Umbilical cord (tissue), 2 donors: ENCODE results near the gene ARMC6. TPM values are rescaled to one million over a fixed set of nuclear protein-coding genes. Genes with fewer than 3 reads are reported as not detected.

Source experiments
- DNase-seq: peaks from one replicate; pipeline ENCODE4 v3.0.0-alpha.2; 2015; ENCODE audit warnings: low spot score
- total RNA-seq: library from RNA; depleted of rRNA; stranded (reverse); fragments of >200 nt; gene quantifications from one replicate; pipeline ENCODE4 v1.2.3, GENCODE V29; 2014; ENCODE audit warnings: low replicate concordance; ENCODE audit not compliant: insufficient read depth

ARMC6 gene
- 19.3 TPM for total RNA-seq

DNA sequence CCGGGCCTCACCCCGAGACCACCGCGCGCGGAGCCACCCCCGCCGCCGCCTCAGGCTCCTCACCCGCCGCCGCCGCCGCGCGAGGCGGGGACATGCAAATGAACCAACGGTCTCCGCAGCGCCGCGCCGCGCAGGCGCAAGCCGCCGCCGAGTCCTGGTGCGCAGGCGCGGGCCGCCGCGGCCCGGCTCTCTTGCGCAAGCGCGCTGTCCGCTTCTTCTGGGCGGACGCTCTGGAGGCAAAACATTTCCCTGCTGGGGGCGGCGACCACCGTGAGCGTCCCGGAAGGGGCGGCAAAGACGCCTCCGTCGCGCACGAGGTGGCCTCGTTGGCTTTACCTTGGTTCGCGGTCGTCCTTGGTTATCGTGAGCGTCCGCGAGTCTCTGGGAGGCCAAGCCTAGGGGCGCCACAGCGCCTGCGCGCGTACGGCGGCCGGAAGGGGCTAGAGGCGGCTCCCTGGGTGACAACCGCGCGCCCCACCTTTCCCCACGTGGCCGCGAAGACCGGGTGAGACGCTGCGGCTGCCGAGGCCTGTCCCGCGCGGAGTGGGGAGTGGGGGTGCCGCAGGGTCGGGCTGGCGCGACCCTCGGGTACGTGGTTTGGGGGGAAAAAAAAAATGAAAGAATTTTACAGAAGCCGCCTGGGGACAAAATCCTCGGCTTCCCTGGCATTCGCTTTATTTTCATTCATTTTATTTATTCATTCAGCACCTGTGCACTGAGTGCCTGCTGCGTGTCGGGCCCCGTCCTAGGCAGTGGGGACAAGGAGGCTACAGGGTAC is at the start of gene ARMC6, which contains the start of gene SUGP2:
Gene ARMC6, plus strand, starts transcription at position 178 of the 778 bp plus-strand sequence. CDS start 607 bp downstream, outside the sequence.
Gene SUGP2, minus strand, starts transcription at position 92 of the 778 bp plus-strand sequence. CDS start 2,446 bp downstream, outside the sequence.
- DNase-seq: peak; percentile 91

DNA sequence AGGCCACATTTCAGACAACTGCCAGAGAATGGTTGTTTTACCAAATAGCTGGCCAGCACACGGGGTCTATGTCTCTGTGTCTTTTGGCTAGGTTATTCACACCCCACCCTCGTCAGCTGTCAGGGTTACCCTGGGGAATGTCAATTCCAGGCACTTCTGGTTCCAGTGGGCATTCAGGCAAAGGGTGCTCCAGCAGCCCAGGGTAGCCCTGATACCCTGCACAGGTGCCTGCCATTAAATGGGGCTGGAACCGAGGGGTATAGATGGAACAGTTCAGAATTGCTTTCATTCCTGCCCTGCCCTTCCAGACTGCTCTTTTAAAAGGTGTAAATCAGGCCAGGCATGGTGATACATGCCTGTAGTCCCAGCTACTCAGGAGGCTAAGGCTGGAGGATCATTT is 49.2 kb upstream of the ARMC6 start:
- no peak for DNase-seq

- DNase-seq: peak; percentile 43
Observed at GRCh38 chr19:18985257-18985656, 48.1 kb upstream of the ARMC6 start.

DNA sequence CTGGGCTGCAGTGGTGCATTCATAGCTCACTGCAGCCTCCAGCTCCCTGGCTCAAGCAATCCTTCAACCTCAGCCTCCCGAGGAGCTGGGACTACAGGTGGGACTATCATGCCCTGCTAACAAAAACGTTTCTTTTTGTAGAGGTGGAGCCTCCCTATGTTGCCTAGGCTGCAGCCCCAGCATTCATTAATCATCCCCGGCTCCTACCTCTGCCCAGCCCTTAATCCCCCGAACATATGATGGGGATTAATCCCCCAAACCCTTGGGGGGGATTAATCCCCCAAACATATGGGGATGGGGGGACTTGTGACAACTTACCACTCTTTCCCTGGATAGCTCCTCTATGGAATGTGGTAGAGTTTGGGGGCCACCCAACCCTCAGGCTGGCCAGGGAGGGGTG is 45.9 kb upstream of the ARMC6 start:
- no peak for DNase-seq

DNA sequence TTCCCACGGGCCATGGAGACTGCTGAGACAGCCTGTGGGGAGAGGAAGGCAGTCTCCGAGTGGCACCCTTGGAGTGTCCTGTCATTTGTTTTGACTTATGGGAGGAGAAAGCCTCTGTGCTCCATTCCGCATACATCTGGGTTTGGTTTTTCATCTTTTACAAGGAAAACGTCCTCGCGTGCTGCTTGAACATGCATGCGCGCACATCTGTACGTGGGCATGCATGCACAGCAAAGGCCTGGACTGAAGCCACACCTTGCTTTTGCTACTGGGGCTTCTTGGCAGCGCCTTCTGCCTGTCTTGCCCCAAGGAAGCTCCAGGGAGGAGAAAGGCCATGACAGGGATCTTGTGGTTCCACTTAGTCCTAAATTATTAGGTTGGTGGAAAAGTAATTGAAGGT is 44.1 kb upstream of the ARMC6 start:
- DNase-seq: no peak

DNA sequence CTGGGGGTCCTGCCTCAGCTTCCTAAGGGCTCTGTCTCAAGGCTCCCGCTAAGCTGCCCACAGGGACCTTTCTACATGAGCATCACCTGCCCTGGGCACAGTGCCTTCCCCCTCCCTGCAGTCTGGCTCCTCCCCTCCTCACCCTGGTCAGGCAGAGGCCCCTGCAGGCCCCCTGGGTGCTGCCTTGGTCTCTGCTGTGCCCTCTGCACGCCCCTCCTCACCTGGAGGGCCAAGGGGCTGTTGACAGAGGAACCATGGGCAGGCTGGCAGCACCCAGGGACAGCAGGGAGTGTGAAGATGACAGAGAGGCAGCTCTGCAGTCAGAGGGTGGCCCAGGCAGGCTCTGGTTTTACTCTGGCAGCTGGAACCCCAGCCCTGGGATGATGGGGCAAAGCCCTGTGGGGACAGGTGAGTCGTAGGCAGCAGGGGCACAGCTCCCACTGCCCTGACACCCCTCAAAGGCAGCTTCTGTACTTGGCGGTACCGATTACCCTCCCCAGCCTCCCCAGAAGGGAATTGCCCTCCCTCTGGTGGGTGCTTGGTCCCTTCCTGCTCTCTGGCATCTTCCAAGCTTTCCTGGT is 43.2 kb upstream of the ARMC6 start:
- no peak for DNase-seq

DNA sequence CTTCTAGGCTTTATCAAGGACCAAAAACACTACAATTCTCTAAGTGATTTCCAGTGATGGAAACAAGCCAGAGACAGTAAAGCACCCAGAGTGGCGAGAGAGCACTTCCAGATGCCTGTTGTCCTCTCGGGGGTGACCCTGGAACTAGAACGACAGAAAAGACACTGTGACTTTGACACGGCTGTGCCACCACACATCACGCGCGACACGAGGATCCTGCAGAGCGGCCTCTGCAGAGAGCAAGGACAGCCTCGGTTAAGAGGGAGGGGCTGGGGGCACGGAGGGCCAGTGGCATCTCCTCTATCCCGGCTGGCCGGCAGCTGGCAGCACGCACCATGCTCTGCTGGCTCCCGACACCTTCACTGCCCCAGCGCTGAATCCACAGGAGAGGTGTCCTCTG is 42.4 kb upstream of the ARMC6 start:
- DNase-seq: no peak

DNA sequence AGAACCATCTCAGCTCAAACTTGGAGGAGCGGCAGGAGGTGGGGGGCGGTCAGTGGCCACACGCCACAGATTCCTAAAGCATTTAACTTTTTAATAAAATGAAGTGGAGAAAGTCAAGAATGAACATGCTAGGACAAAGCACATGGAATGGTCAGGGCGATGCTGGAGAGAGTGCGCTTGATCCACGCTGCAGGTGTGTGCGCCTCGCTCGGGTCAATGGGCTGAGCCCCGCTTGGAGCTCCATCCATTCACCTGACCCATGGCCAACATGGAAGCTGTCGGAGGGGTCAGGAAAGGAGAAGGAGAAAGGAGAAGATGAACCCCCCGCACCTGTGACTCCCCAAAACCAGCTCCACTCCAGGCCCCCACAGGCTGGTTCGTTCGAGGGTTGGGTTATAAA is 41.9 kb upstream of the ARMC6 start:
- DNase-seq: no peak

DNA sequence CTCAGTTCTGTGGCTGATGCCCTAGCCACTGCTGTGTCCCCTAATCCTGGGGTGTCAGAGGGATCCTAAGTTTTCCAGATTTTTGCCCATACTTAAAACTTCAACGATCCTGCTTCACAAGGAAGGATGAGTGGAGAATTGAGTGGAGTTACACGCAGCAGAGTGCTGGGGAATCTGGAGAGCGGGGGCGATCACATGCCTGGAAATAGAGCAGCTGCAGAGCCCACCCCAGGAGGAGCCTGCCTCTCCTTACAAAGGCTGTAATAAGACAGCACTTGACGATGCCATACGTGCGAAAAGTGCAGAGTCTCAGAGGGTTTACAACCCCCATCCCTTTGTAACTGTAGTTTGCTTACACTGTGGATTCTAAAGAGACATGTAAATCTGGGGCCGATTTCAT is 40.7 kb upstream of the ARMC6 start:
- DNase-seq: no peak

DNA sequence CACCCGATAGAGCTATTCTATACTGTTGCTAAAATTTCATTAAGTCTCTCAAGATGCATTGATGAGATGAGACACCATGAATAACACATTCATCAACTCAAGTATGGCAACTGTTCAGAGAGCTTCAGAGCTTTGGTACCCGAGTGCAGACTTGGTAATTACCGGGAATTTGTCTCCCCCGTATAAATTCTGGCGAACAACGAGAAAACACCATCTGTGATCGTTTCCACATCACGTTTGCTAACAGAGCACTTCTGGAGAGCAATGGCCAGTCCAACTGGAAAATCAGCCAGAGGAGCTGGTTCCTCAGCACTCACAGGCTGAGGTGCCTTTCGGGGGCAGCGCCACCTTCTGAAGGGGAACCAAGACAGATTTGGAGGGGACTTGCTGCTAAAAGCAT is 40.3 kb upstream of the ARMC6 start:
- DNase-seq: no peak

DNA sequence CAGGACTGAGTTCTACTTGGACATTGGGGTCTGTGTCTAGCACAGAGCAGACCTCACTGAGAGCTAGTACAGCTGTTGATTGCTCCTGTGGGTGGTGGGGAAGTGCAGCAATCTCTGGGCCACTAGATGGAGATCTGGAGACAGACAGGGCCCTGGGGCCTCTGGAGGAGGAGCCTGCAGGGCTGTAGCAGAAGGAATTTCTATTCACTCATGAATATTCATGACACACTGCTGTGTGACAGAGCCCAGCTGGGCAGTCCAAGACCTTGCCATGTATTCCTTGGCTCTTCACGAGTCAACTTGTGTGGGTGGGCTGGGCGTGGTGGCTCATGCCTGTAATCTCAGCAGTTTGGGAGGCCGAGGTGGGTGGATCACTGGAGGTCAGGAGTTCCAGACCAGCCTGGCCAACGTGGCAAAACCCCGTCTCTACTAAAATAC is 37.6 kb upstream of the ARMC6 start:
- peak; percentile 71 for DNase-seq

DNA sequence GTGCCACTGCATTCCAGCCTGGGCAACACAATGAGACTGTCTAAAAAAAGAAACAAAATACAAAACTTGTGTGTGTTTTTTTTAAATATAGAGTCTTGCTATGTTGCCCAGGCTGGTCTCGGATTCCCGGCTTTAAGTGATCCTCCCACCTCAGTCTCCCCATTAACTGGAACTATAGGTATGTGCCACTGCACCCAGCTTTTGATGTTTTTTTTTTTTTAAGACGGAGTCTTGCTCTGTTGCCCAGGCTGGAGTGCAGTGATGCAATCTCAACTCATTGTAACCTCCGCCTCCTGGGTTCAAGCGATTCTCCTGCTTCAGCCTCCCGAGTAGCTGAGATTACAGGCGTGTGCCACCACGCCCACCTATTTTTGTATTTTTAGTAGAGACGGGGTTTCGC is 37.1 kb upstream of the ARMC6 start:
- no peak for DNase-seq

- no peak for DNase-seq
Observed at GRCh38 chr19:18996796-18997394, 36.5 kb upstream of the ARMC6 start.

DNA sequence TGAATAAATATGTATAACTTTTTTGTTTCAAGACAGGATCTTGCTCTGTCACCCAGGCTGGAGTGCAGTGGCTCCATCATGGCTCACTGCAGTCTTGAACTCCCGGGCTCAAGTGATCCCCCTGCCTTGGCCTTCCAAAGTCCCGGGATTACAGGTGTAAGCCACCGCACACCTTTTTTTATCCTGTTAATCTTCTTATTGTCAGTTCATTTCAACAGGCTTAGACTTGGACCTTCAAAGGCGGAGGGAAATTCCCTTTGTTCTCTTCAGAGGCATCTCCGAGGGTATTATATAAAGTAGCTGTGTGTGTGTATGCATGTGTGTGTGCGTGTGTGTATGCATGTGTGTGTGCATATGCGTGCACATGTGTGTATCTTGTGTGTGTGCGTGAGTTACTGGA is 35.1 kb upstream of the ARMC6 start:
- no peak for DNase-seq

DNA sequence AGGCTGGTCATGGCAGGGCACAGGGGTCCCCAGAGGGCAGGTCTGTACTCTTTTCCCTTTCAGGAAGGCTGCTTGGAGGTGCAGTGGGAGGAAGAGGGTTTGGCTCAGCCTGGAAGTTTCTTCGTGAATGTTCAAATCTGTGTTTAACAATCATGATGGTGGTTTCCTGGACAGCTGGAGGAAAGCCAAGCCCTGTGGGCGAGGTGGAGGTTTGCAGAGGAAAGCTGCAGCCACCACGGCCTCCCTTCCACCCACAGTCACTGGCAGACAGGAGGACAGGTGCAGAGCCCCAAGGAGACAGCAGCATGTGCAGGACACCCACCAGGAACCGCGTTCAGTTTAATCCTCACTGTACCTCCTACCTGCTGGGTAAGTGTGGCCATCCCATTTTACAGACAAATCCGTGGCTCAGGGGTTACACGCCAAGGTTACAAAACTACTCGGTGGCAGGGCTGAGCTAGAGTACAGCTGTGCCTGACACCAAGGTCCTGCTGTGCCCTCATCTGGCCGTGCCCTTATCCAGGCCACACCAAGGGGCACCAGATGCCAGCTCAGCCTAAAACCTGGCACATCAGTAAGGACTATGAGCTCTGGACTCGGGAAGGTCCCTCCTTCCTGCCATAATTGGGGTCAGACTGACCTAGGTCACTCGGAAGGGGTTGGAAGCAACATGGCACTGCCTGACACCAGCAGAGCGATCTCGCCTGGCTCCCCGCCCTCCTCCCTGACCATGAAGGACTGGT is 34.2 kb upstream of the ARMC6 start:
- DNase-seq: no peak

DNA sequence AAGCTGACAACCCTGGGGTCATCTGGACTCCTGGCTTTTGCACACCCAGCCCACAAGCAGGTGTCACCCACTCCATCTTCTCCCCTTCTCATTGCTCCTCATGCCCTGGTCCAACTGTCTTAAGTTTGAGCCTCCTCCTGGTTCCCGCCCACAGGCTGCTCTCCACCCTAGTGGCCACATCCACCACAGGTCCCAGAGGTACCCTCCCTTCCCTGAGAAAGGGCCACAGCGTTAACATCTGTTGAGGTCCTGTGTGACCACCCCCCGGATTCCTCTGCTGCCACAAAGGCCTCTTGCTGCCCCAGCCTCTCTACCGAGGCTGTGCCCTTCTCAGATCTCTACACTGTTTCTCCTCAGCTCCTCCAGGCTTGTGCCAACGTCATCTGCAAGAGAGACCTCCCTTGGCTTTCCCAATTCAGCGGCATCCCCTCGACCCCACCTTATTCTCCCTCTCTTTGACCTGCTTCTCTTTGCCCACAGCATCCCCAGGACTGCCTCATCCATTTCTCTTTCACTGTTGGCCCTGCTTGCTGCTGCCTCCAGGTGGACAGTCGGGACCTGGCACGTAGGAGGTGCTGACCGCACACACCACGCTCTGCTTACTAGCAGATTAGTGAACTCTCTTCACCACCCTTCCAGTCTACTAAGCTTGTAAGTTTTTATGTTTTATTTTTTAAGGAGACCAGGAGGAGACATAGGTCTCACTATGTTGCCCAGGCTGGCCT is 33.3 kb upstream of the ARMC6 start:
- no peak for DNase-seq

DNA sequence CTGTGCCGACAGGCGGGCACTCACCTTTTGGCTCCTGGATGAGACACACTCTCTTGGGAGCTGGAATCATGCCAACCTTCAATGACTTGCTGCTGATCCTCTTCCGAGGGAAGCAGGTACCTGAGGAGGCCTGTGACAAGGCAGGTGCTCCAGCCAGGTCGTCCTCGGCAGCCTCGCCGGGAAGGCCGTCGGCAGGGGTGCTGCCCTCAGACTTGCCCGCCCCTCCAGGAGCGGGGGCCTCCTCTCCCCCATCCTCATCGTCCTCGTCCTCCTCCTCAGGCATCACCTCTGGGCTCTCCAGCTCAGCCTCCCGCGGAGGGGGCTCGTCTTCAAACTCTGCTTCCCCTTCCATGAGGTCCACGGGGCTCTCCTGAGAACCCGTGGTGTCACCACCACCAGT is 29.3 kb upstream of the ARMC6 start:
- no peak for DNase-seq

GRCh38 chr19:19006213-19006612 is 27.2 kb upstream of the ARMC6 start:
- no peak for DNase-seq

DNA sequence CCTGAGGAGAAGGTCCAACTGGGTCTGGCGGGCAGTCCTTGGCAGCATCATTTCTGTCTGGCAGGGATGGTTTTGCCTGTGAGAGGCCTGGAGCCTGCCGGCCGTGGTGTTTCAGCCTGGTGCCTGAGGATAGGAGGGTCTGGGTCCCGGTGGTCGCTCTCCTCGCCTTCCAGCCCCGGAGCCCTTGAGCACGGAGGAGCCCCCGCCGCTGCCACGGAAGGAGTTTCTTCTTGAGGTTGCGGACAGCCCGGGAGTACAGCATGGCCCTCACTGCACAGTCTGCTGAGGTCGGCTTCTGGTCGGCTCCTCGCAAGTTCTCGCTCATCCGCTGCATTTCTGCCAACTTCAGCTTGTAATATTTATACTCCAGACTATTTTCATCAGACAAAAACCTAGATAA is 23.5 kb upstream of the ARMC6 start:
- DNase-seq: no peak

- no peak for DNase-seq
Observed at GRCh38 chr19:19010551-19010950, 22.9 kb upstream of the ARMC6 start.

DNA sequence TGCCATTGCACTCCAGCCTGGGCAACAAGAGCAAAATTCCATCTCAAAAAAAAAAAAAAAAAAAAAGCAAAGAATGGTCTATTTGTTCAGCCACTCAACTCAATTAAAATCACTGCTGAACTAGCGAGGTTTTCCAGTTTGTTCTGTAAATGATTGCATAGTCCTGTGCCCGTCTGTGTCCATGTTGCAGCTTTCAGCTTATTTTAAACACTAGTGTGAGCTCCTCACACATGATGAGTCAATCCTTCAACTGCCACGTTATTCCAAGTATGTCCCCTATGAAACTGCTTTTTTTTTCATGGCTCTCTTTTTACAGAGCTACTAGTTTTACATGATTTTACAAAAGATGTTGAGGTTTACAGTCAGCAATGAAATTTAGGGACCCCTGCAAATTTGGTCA is 12.3 kb upstream of the ARMC6 start:
- peak; percentile 29 for DNase-seq
